IPS-18a (cell line): ENCODE measurements around the gene DUSP16.

Source experiments
- H3K27ac ChIP-seq: one replicate; pipeline ENCODE4 v1.5.1; 2013; ENCODE audit warnings: low read length
- H3K27me3 ChIP-seq: one replicate; pipeline ENCODE4 v1.6.1; 2013; ENCODE audit warnings: mild to moderate bottlenecking, low read length; ENCODE audit not compliant: control insufficient read depth, insufficient read depth
- H3K36me3 ChIP-seq: one replicate; pipeline ENCODE4 v1.6.1; 2013; ENCODE audit warnings: low read depth, low read length; ENCODE audit not compliant: control insufficient read depth
- H3K4me1 ChIP-seq: one replicate; pipeline ENCODE4 v1.6.1; 2013; ENCODE audit warnings: low read depth, low read length; ENCODE audit not compliant: control insufficient read depth
- H3K4me3 ChIP-seq: one replicate; pipeline ENCODE4 v1.5.1; 2013; ENCODE audit warnings: low read length
- H3K9ac ChIP-seq: one replicate; pipeline ENCODE4 v1.6.1; 2013; ENCODE audit warnings: mild to moderate bottlenecking, low read length, moderate library complexity
- H3K9me3 ChIP-seq: one replicate; pipeline ENCODE4 v1.6.1; 2013; ENCODE audit warnings: low read depth, low read length; ENCODE audit not compliant: control insufficient read depth

DUSP16 gene

GRCh38 chr12:12513416-12514006 lies 49.2 kb downstream of the DUSP16 start:
- Histone ChIP-seq H3K27ac (no peak overlapping the region), H3K36me3 (peaks cover 28% of the 10 kb centered on the region), H3K27me3 (no peaks in the 10 kb centered on the region), H3K4me3 (no peak overlapping the region), H3K9ac (no peak overlapping the region), H3K9me3 (no peaks in the 10 kb centered on the region), H3K4me1 (peaks cover 10% of the 10 kb centered on the region)

GRCh38 chr12:12511895-12512711 lies 50.6 kb downstream of the DUSP16 start:
- H3K27ac ChIP-seq, result no peak overlapping the region
- H3K4me3 ChIP-seq, result no peak overlapping the region
- H3K9ac ChIP-seq, result no peak overlapping the region

DNA sequence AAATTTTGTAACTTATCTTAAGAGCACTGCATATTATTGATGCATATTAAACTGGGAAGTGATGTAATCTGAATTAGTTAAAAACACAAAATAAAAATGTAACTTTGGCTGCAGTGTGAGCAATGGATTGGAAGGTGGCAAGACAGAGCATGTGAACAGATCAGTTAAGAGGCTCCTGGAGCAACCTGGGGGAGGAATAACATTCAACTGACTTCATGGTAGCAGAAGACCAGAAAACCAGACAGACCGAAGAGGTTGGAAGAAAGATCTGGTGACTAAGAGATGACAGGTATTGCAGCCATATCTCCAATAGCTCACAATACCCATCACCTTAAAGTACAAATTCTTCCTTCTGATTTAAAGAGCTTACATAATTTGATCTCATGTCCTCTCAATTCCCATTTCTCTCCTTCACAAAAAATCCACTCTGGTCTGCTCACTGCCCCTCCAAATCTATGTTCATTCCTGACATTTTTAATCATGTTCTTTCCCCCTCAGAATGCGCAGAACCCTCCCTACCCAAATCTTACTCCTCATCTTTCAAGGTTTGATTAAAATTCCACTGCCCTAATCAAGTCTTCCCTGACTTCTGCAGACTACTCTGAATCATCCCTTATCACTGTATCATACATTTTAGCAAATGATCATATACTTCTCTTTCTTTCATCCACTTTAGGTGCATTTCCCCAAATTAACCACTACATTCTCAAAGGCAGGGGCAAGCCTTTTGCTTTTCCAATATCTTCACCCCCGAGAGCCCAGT lies 51.5 kb downstream of the DUSP16 start:
- H3K4me1 ChIP-seq, result peaks cover 29% of the 10 kb centered on the region
- H3K9ac ChIP-seq, result no peak overlapping the region
- no peaks in the 10 kb centered on the region for H3K9me3 ChIP-seq
- no peak overlapping the region for H3K4me3 ChIP-seq
- H3K36me3 ChIP-seq, result peaks cover 9% of the 10 kb centered on the region
- H3K27ac ChIP-seq, result no peak overlapping the region
- H3K27me3 ChIP-seq, result no peaks in the 10 kb centered on the region

More at GRCh38 chr12:12511895-12512711, 50.6 kb downstream of the DUSP16 start:
- H3K9me3 ChIP-seq, result no peaks in the 10 kb centered on the region
- peaks cover 18% of the 10 kb centered on the region for H3K36me3 ChIP-seq
- peaks cover 20% of the 10 kb centered on the region for H3K4me1 ChIP-seq
- no peaks in the 10 kb centered on the region for H3K27me3 ChIP-seq

DNA sequence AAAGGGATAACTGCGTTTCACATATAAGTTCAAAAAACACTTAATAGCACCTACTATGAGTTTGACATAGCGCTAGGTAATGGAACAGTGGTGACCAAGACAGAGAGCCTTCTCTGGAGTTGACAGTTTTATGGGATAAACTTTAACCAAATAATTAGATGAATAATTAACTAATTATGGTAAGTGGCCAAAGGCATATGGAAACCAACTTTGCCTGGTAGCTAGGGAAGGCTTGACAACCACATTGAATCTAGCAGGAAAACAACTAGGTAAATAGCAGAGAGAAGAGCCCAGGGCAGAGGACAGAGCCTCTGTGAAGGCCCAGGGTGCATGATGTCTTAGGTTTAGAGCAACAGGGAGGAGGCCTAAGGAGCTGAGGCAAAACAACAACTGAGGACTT lies 52.1 kb downstream of the DUSP16 start:
- Histone ChIP-seq H3K9me3 (no peaks in the 10 kb centered on the region), H3K27me3 (no peaks in the 10 kb centered on the region), H3K36me3 (peaks cover 7% of the 10 kb centered on the region), H3K4me3 (no peak overlapping the region), H3K27ac (no peak overlapping the region), H3K4me1 (peaks cover 35% of the 10 kb centered on the region), H3K9ac (no peak overlapping the region)

- no peak overlapping the region for H3K9ac ChIP-seq
- H3K36me3 ChIP-seq, result peaks cover 7% of the 10 kb centered on the region
- no peaks in the 10 kb centered on the region for H3K27me3 ChIP-seq
- no peaks in the 10 kb centered on the region for H3K9me3 ChIP-seq
- H3K4me1 ChIP-seq, result peaks cover 39% of the 10 kb centered on the region
- H3K27ac ChIP-seq, result no peak overlapping the region
- H3K4me3 ChIP-seq, result no peak overlapping the region
Measured at GRCh38 chr12:12510141-12510540, 52.5 kb downstream of the DUSP16 start.

DNA sequence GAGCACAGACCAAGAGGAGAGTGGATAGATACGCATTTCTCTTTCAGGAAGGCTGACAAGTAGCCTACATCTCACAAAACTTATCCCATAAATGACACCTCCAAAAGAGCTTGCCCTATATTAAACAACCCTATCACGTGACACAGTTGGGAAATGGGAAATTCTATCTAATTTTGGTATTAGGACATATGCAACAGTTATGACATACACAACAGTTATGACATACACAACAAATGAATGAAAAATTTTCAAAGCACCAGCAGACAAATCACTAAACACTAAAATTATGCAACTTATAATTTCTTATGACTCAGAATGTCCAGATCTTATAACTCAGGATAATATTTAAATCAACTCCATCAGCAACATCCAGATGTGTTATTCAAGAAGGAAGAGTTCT lies 54.1 kb downstream of the DUSP16 start:
- Histone ChIP-seq H3K4me3 (no peak overlapping the region), H3K27ac (no peak overlapping the region), H3K27me3 (no peaks in the 10 kb centered on the region), H3K36me3 (peaks cover 7% of the 10 kb centered on the region), H3K4me1 (peaks cover 40% of the 10 kb centered on the region), H3K9ac (no peak overlapping the region), H3K9me3 (no peaks in the 10 kb centered on the region)

DNA sequence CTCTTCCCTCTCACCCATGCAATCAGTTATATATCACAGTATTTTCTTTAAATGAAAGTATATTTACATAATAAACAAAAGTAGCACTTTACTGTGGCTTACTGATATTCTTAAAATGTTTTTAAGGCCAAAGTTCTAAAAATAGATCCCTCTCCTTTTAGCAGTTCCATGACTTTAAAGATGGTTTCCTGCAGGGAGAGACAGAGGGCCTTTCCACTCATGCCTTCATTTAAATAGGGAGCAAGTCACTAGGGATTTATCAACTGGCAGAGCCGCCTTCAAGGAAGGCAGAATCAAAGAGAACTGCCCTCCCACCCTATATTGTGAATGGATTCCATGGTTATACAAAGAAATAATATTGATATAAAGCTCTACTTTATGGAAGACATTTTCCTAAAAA lies 55.5 kb downstream of the DUSP16 start:
- Histone ChIP-seq H3K4me1 (peaks cover 40% of the 10 kb centered on the region), H3K9me3 (no peaks in the 10 kb centered on the region), H3K27me3 (no peaks in the 10 kb centered on the region), H3K27ac (no peak overlapping the region), H3K36me3 (peaks cover under 1% of the 10 kb centered on the region), H3K9ac (no peak overlapping the region), H3K4me3 (no peak overlapping the region)

DNA sequence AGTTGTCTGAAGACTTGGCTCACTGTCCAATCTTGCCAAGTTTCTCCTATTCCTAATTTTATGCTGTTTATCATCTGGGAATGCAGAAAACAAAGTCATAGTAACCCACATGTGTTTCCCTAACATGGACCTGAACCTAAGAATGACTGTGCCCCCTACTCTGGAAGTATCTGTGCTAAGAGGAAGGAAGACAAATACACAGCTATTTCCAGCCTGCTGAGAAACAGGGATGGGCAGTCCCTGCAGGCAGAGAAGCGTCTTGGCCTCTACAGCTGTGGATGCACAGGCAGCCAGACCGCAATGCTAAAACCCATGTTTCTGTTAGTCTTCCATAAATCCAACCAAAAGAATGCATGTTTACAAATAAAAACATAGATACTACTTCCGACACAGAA lies 56.2 kb downstream of the DUSP16 start:
- Histone ChIP-seq H3K27me3 (no peaks in the 10 kb centered on the region), H3K9me3 (no peaks in the 10 kb centered on the region), H3K36me3 (no peaks in the 10 kb centered on the region), H3K4me1 (peaks cover 40% of the 10 kb centered on the region), H3K4me3 (no peak overlapping the region), H3K9ac (no peak overlapping the region), H3K27ac (no peak overlapping the region)

- Histone ChIP-seq H3K27me3 (no peaks in the 10 kb centered on the region), H3K9me3 (no peaks in the 10 kb centered on the region), H3K4me3 (no peak overlapping the region), H3K4me1 (peaks cover 41% of the 10 kb centered on the region), H3K36me3 (no peaks in the 10 kb centered on the region), H3K27ac (peak overlapping the region; percentile 24), H3K9ac (no peak overlapping the region)
Measured at GRCh38 chr12:12505544-12506495, 56.8 kb downstream of the DUSP16 start.

GRCh38 chr12:12503384-12504078 lies 59.1 kb downstream of the DUSP16 start:
- no peaks in the 10 kb centered on the region for H3K27me3 ChIP-seq
- peaks cover 38% of the 10 kb centered on the region for H3K4me1 ChIP-seq
- no peak overlapping the region for H3K27ac ChIP-seq
- no peak overlapping the region for H3K4me3 ChIP-seq
- H3K9ac ChIP-seq, result no peak overlapping the region
- H3K36me3 ChIP-seq, result peaks cover 3% of the 10 kb centered on the region
- H3K9me3 ChIP-seq, result no peaks in the 10 kb centered on the region
